Left colon (tissue), 2 donors: ENCODE data around the gene TMEM174. TPM values are rescaled to one million over a fixed set of nuclear protein-coding genes. Genes with fewer than 3 reads are reported as not detected.
"Not testable (repeated sequence)": the region's sequence is repeated elsewhere in the genome, so short reads cannot be mapped to it uniquely, and the experiment has no call there.

Experiments
- ATAC-seq: fragments of 200-7000 bp; cut with Tn5 transposase; one replicate; pipeline ENCODE4 v1.9.1; 2020; ENCODE audit warnings: mild to moderate bottlenecking, moderate library complexity
- DNase-seq, 2 donors: peaks; one replicate each; pipeline ENCODE4 v3.0.0-alpha.2; 2020
- intact Hi-C, 2 donors: fragments of 100-400 bp; cut with DNase I in 1 of 2; cut with micrococcal nuclease in 1 of 2; formaldehyde crosslinking; loops; one replicate each; pipeline versions ENCODE4 v1.11.2 to v1.14.0; 2022; cut with DNase I, micrococcal nuclease
- total RNA-seq, 2 donors: library from RNA; stranded (reverse); fragmentation: NEBNext Ultra II Directional; extraction: Animal tissue kit (Norgen Biotek cat#: 25700); gene quantifications; one replicate each; pipeline ENCODE4 v1.2.1, GENCODE V29; 2021
- donor health status: DM: no; HTN: no; CAD: no.
- donor health status: DM: yes; HTN: yes; CAD: no.

TMEM174 gene
- total RNA-seq, 2 donors from 2014 or later = not detected

GRCh38 chr5:73214996-73215395 lies 42.0 kb downstream of the TMEM174 start:
- DNase-seq (no peak), ATAC-seq (no peak)
- intact Hi-C loops = no loop called here

GRCh38 chr5:73215531-73215890 lies 42.5 kb downstream of the TMEM174 start:
- intact Hi-C loops = no loop called here
- no peak for DNase-seq

GRCh38 chr5:73215891-73216610 lies 43.1 kb downstream of the TMEM174 start:
- intact Hi-C loops = loop anchor here in 1 of 2 donors (2.0 kb wide), 1 partner anchor 235 kb away; no protein-coding TSS in a partner anchor
- DNase-seq (peak; percentile 66 to 87), ATAC-seq (peak; percentile 94)

More at GRCh38 chr5:73215531-73215890, 42.5 kb downstream of the TMEM174 start:
- peak; percentile 34 for ATAC-seq

- DNase-seq = no peak
- ATAC-seq = no peak
- intact Hi-C loops = no loop called here
Observed at GRCh38 chr5:73218552-73219171, 45.7 kb downstream of the TMEM174 start.

- intact Hi-C loops, ATAC-seq: not testable (repeated sequence)
Observed at GRCh38 chr5:73219336-73219735, 46.3 kb downstream of the TMEM174 start.

GRCh38 chr5:73221161-73221560 lies 48.2 kb downstream of the TMEM174 start:
- intact Hi-C loops = no loop called here
- DNase-seq (no peak), ATAC-seq (no peak)

More at GRCh38 chr5:73219336-73219735, 46.3 kb downstream of the TMEM174 start:
- DNase-seq = not testable (repeated sequence)

GRCh38 chr5:73221726-73222125 lies 48.7 kb downstream of the TMEM174 start:
- intact Hi-C loops = no loop called here
- ATAC-seq (no peak), DNase-seq (no peak)

GRCh38 chr5:73222173-73222572 lies 49.2 kb downstream of the TMEM174 start:
- DNase-seq (no peak), ATAC-seq (peak; percentile 75)
- intact Hi-C loops = no loop called here

Other genes with a start within 250 kb of the TMEM174 start
- gene FCHO2, start 217.2 kb upstream of the TMEM174 start, total RNA-seq = 10 to 100 TPM; 46.6 to 47.5 TPM
- 100 to 1,000 TPM in 1 of 2 donors, 10 to 100 TPM in 1; 77.4 to 104 TPM for gene TMEM171, start 52.6 kb upstream of the TMEM174 start, total RNA-seq